NCI-H1092 (cell line): Measurements from ENCODE around the gene MYH10.

ENCODE experiments used
- DNase-seq: peaks from one replicate; lab custom pipeline; 2025; lab: John Stamatoyannopoulos, UW

Gene MYH10

GRCh38 chr17:8444494-8444893, 186.0 kb downstream of the MYH10 start:
- DNase-seq = no peak

GRCh38 chr17:8443756-8444155, 186.8 kb downstream of the MYH10 start:
- DNase-seq = no peak

GRCh38 chr17:8442310-8442709, 188.2 kb downstream of the MYH10 start:
- DNase-seq = no peak

- no peak for DNase-seq
Measured at GRCh38 chr17:8441690-8442089, 188.8 kb downstream of the MYH10 start.

GRCh38 chr17:8439681-8440080, 190.8 kb downstream of the MYH10 start:
- DNase-seq = no peak

- no peak for DNase-seq
Measured at GRCh38 chr17:8438441-8438840, 192.1 kb downstream of the MYH10 start.

GRCh38 chr17:8436844-8437171, 193.7 kb downstream of the MYH10 start:
- no peak for DNase-seq

- peak; percentile 6 for DNase-seq
Measured at GRCh38 chr17:8436169-8436843, 194.2 kb downstream of the MYH10 start.

- DNase-seq = peak; percentile 93
Measured at GRCh38 chr17:8435245-8436168, 195.0 kb downstream of the MYH10 start, which contains the start of gene NDEL1. Gene NDEL1, plus strand, starts transcription at chr17:8435884. Its CDS starts 8,388 bp downstream, at chr17:8444272.

GRCh38 chr17:8430966-8431365, 199.6 kb downstream of the MYH10 start:
- DNase-seq = no peak

GRCh38 chr17:8426802-8427201, 203.7 kb downstream of the MYH10 start:
- DNase-seq = no peak

GRCh38 chr17:8426094-8426720, 204.3 kb downstream of the MYH10 start:
- no peak for DNase-seq
